ENCODE data around the gene SMARCD1.
A peak's percentile ranks its signal among the peaks of the same experiment; 100 is the strongest.

Gene SMARCD1

DNA sequence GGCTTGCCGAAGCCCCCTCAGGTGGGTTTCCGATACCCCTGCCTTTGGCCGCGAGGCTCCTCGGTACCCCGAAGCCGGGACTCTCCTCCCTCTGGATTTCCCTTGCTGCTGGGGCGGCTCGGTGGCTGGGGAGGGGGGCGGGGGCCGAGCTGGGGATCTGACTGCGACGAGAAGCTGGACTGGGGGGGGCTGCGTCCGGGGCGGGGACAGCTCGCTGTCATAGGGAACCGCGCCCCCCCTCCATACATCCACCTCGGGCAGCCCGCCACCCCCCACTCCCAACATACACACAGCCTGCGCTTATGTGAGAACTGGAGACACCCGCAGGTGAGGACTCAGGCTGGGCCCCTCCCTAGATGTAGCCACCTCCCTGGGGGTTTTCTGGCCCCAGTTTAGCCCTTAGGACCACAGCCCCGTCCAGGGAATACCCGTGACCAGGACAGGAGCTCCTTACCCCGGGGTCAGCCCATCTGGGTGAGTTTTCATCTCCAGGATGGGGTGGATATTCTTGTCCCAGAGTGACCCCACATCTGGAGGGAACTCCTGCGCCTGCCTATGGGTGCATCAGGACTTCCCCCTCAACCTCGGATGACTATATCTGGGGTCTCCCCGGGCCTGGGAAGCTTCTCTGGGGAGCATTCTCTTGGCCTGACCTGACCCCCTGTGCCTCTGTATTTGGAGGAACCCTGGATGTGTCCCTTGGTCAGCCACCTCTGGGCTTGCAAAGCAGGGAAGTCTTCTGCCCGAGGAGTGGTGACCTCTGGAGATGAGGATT is 27.1 kb upstream of the SMARCD1 start:
- no peak for DNase-seq

DNA sequence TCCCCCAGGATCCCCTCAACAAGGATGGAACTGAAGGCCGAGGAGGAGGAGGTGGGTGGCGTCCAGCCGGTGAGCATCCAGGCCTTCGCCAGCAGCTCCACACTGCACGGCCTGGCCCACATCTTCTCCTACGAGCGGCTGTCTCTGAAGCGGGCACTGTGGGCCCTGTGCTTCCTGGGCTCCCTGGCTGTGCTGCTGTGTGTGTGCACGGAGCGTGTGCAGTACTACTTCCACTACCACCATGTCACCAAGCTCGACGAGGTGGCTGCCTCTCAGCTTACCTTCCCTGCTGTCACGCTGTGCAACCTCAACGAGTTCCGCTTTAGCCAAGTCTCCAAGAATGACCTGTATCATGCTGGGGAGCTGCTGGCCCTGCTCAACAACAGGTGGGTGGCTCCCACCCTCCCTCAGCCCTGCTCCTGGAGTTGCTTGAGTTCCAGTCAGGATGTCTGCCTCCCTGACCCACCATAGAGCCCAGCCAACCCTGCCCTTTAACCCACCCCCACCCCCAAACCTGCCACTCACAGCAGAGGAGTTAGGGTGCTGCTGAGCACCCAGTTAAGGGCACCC is 26.3 kb upstream of the SMARCD1 start:
- peak; percentile 17 for DNase-seq

DNA sequence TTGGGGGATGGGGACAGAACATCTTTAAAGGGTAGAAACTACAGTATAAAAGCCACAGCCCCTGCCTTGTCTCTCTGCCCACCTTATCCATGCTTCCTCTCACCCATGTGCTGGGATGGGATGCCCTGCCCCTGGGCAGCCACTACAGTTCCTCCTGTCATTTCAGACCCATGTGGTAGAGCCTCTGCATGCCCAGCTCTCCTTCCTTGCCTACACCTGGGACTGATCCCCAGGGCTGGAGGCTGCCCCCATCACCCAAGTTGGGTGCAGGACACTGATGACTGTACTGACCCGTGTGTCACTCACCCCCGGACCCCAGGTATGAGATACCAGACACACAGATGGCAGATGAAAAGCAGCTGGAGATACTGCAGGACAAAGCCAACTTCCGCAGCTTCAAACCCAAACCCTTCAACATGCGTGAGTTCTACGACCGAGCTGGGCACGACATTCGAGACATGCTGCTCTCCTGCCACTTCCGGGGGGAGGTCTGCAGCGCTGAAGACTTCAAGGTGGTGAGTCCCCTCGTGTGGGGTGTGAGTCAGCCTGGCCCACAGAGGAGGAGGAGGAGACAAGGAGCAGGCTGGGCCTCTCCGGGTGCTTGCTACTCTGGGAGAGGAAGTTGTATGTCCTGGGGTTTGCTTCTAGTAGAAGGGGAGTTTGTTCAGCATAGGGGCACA is 25.6 kb upstream of the SMARCD1 start:
- no peak for DNase-seq

DNA sequence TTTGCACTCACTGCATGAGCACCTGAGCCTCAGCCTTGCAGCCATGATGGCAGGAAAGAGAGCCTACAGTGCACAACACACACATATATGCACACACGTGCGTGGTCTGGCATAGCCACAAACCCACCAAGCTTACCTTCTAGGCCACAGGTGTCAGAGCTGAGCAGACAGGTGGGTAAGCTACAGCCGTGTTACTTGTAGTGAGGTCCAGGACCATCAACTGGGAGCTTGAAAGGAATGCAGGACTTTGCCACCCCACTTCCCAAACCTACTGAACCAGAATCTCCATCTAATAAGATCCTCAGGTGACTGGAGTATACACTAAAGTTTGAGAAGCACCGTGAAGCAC is 25.0 kb upstream of the SMARCD1 start:
- DNase-seq, result no peak

DNA sequence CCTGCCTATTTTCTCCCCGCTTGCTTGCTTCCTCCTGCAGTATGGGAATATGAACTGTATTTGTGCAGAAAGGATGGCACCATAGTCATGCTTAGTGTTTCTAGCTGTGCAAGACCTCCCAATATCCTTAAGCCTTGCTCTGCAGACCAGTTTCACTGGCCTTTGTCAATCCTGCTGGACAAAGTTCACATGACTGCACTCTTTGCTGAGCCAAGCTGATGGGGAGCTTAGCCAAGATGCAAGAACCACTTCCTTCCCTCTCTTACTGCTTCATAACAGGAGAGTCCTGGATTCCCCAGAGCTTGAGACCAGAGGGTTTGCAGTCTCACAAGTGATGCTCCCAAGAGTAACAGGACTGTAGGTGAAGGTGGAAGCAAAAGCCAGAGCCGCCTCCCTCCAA is 24.0 kb upstream of the SMARCD1 start:
- DNase-seq, result no peak

DNA sequence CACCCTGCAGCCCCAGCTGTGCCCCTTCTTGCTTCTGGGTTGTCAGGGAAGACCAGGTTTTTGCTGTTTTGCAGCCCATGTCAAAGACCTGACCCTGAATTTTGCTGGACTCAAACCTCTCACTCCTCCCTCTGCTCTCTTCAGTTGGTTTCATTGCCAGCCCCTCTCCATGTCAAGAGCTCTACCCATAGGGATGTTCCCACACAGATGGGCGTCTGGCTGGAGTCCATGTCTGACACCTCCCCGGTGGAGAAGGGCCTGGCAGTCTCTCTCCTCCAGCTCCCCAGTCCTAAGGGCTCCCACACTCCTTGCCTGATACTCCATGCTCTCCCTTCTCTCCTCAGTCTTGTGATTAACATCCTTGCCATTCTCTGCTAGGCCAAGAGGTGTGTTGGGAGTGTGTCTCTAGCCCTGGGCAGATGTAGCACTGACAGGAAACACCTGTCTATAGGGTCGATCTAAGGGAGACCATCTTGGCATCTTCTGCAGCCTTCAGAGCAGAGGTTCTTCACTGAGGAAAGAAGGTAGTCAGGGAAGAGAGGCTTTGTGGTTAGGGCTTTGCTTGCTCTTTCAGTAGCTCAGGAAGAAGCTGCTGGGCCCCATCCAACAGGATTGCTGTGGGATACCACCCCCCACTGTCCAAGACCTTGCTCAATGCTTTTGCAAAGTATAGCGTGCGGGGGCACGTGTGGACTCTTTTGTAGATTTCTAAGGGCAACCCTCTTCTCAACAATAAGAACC is 23.0 kb upstream of the SMARCD1 start:
- no peak for DNase-seq

DNA sequence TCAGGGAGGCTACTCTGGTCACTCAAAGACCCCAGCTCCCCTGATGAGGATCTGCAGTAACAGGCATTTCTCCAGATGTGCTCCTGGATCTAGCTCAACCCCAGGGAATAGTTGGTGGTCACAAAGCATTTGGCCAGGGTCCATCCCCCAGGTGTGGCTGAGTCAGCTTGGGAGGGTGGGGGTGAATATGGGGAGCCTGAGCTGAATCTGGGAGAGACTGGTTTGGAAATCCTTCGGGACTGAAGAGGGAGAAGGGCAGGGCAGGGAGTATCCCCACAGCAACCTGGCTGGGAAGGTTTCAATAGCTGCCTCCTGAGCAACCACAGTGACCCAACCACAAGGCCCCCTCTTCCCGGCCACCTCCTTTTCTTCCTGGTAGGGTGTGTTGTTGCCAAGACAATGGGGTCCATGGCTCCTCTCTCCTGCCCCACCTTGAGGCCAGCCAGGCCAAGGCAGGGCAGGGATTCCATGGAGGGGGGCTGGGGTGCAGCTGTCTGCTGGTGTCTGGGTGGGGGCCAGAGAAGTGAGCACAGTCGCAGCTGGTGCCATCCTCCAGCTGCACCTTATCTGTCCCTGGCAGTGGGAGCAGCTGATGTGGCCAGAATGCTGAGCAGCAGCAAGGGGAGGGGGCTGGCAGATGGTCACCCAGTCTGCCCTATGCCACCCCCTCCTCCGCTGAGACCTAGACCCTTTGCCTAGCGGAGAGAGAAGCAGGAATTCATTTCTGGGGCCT is 22.2 kb upstream of the SMARCD1 start:
- DNase-seq, result no peak

DNA sequence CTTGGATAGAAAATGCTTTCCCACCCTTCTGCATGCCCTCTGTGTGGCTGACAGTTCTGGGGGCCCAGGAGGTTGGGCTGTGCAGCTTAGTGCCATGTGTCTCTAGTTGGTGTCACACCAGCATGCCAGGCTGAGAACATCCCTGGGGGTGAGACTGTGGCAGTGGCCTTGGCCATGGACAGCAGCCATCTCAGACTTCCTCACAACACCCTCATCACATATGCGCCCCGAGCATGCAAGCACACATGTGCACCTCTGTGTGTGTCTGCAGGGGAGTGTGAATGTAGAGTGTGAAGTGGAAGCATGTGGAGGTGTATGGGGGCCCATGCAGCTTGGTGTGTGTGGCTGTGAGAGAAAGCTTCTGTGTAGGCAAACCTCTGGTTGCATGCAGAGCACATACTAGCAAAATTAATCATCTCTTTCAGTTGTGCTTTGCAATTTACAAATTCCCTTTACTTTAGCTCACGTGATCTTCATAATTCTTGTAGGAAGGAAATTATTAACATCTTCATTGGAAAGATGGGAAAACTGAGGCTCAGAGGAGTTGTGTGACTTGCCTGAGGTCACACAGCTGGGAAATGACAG is 19.3 kb upstream of the SMARCD1 start:
- DNase-seq, result no peak

DNA sequence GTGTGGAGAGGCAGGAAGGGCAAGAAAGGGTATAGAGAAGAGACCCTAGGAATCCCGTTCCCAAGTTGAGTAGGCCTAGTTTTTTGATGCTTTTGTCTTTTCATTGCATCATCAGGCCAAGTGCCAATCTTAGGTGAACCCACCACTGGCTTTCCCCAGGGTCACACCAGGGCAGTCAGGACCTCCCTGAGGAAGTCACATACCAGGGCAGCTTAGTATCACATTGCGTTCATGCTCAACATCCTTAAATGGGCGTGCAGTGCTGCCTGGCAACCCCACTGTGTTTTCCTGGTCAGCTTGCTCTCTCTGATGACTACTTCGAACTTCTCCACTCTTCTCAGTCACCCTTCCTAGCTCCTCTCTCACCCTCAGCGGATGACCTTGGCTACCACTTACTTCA is 18.7 kb upstream of the SMARCD1 start:
- no peak for DNase-seq

DNA sequence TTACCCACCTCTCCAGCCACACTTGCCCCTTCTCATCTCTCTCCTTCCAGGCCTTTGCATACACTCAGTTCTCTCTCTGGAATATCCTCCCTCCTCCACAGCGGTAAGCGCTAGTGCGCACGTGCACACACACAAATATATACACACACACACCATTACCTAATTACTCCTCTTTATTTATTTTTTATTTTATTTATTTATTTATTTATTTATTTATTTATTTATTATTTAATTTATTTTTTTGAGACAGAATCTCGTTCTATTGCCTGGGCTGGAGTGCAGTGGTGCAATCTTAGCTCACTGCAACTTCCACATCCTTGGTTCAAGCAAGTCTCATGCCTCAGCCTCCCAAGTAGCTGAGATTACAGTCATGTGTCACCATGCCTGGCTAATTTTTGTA is 16.1 kb upstream of the SMARCD1 start:
- no peak for DNase-seq

DNA sequence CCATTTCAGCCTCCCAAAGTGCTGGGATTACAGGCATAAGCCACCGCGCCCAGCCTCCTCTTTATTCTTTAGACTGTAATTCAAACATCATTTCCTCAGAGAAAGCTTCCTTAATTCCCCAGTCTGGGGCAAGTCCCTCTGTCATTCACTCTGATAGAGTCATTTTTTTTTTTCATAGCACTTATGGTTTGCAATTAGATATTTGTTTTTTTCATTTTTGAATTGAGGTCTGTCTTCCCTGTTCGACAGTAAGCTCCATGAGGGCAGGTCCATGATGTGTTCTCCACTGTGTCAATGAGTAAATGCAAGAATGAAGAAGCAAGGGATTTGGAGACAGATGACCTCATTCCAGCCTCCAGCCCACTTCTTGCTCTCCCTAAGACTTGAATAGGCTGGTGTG is 15.6 kb upstream of the SMARCD1 start:
- no peak for DNase-seq

DNA sequence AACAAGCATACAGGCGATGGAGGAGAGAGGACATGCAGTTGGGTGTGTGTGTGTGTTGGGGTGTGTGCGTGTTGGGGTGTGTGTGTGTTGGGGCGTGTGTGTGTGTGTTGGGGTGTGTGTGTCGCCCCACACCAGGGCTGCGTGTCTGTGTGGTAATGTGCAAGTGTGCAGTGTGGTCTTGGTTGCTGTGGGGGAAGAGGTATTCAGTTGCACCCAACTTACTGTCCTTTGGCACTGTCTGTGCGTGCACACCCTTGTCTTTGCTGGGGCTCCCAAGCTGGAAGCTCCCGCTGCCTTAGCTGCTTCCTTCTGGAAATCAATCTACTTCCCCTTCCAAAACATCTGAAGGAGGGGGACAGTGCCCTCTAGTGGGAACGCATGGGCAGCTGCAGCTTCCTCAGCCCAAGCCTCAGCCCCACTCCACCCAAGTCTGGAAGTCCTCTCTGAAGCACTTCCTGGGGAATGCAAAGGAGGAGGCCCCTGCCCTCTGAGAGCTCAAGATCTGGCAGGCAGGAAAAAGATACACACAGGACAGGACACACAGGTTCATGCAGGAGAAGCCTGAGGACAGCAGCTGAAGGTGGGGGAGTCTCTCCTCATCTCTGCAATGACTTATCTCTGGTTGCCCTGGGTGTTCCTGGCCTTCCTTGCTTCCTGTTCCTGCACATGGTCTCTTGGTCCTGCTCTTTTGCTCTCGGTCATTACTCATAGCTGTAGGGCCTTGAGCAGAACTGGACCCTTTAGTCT is 14.7 kb upstream of the SMARCD1 start:
- DNase-seq, result no peak

DNA sequence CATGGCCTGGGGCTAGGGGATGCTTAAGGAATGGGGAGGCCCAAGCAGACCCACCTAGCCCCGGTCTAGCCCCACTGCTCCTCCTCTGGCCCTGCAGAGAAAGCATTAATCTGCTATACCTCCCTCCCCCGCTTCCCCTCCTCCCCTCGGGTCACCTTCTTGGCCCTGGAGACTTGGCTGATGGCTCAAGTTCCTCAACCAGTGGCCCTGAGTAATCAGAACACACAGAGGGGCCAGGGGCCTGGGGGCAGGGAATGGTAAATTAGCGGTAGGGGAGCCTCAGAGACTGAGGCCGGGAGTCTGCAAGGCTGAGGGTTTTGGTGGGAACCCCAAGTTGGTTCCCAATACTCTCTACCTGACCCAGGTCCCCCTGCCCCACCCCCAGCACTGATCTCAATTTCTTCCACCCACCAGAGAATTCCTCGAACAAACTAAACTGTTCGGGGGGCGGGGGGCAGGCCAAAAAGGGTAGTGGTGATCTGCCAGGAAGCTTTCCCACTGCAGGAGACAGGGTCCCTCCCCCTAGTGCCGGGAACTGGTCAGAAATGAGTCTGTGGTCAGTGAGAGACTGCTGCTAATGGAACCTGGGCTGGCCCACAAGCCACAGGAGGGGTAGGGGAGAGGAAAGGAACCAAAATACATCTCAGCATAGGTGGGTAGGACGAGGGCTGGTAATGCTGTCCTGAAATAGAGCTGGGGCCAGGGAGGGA is 12.8 kb upstream of the SMARCD1 start:
- no peak for DNase-seq

DNA sequence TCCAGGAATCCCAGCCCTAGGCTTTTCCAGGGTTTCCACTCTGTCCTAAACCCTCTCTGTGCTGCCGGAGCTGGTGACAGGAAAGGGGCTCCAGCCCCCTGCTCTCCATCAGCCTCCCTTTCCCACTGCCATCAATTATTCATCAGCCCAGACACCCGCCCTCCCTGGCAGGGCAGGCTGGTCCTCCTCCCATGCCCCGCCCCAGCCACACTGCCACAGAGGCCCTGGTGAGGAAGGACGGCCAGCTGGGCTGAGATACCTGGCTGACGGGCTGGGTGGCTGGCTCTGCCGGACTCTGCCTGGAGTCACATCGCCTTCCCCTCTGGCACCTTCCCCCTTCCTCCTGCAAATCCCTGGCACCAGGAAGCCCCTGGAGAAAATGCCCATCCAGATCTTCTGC is 11.9 kb upstream of the SMARCD1 start:
- DNase-seq, result no peak

DNA sequence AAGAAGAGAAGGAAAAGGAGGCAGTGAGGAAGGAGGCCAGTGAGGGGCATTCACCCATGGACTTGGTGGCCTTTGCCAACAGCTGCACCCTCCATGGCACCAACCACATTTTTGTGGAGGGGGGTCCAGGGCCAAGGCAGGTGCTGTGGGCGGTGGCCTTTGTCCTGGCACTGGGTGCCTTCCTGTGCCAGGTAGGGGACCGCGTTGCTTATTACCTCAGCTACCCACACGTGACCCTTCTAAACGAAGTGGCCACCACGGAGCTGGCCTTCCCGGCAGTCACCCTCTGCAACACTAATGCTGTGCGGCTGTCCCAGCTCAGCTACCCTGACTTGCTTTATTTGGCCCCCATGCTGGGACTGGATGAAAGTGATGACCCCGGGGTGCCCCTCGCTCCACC is 11.4 kb upstream of the SMARCD1 start:
- DNase-seq, result no peak

DNA sequence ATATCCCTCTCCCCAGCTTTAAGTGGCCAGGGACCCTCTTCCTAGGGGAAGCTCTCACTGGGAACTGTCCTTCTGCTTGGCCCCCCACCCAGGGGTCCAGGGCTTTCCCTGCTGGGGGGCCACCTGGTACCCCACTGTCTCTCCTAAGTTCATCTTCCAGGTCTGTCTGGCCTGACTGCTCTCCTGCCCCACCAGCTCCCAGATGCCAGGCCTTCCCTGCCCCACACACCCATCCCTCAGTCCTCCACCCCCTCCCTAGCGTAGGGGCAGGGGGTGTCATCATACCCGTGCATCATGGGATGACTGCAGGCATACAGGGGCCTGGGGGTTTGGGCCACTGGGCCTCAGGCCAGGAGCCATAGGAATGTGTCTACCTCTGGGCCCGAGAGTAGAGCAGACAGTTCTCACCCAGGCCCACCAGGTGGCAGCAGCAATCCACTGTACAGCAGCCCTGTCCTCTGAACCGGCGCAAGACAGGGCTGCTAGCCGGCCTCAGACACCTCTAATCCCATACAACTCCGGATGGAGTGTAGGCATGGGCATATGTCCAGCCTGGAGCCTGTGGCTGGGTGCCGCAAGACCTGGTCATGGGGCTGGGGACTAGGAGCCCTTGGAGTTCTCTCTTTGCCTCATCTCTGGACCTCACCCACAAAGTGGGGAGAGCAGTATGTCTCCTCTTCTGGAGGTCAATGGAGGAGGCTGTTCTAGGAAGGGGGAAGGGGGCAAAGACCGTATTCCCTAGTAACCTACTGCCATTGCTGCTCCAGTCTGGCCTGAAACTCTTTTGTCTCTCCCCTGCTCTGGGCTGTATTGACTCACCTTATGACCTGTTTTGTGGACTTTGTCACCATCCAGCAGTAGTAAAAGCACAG is 10.0 kb upstream of the SMARCD1 start:
- DNase-seq, result peak; percentile 49

DNA sequence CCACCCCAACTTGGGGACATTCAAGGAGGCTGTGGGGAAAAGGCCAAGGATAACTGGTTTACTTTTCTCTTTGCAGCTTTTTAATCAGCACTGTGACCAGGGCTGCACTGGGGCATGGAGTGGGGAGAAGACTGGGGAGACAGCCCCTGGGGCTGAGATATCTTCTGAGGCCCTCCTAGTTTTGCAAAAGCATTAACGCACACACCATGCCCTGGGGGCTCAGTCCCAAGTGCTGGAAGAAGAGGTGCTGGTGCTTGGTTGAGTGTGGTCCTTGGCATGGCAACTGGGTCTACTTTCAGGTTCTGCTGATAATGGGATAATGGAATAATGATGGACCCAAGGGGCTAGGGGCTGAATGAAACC is 9.4 kb upstream of the SMARCD1 start:
- no peak for DNase-seq

DNA sequence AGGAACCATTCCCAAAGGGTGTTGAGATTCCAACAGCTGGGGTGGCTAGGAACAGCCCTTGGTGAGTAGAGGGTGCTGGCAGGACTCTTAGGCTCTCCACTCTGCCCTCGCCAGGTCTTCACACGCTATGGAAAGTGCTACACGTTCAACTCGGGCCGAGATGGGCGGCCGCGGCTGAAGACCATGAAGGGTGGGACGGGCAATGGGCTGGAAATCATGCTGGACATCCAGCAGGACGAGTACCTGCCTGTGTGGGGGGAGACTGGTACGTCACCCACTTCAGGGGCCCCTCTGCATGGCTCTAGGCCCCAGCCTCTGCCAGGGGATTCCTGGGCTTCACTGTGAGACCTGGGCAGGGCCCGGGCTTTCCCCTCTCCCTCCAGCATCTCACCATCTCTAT is 8.0 kb upstream of the SMARCD1 start:
- DNase-seq, result no peak

DNA sequence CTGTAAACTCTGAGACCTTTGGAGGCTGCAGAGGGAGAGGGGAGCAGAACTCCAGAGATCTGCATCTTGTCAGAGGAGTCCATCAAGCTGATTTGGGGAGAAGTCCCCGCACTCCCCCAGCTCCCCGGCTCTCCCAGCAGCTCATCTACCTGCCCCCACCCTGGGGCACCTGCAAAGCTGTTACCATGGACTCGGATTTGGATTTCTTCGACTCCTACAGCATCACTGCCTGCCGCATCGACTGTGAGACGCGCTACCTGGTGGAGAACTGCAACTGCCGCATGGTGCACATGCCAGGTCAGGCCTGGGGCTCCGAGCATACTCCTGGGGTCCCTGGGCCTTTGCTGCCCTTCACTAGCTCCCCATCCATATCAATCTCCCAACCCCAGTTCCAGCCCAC is 6.9 kb upstream of the SMARCD1 start:
- DNase-seq, result no peak

DNA sequence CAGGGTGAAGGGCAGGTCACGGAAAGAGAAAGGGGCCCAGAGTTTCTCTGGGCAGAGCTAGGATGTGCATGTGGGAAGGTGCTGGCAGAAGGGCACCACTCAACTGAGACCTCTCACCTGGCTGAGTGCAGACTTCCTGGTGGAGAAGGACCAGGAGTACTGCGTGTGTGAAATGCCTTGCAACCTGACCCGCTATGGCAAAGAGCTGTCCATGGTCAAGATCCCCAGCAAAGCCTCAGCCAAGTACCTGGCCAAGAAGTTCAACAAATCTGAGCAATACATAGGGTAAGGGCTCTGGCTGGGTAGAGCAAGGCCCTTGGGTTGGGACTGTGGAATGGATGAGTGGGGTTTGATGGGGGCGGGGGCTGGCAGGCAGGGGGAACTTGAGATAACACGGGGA is 5.4 kb upstream of the SMARCD1 start:
- no peak for DNase-seq

All from NCI-H510A (cell line).